Right atrium auricular region (tissue), 2 donors: ENCODE measurements around the gene IL1A. TPM values are rescaled to one million over a fixed set of nuclear protein-coding genes. Genes with fewer than 3 reads are reported as not detected.

Experiments
- DNase-seq: peaks from one replicate; pipeline ENCODE4 v3.0.0-alpha.2; 2019; ENCODE audit warnings: low spot score
- H3K27ac ChIP-seq, 2 donors: fragments of 200-600 bp; sonication (generic); 1 replicate in 1 of 2; 2 replicates in 1 of 2; pipeline ENCODE4 v1.5.1; 2016 to 2019
- H3K27me3 ChIP-seq, 2 donors: fragments of 200-600 bp; sonication (generic); one replicate each; pipeline versions ENCODE4 v1.5.1 to v1.6.0; 2017 to 2019
- H3K36me3 ChIP-seq: fragments of 200-600 bp; sonication (generic); one replicate; pipeline ENCODE4 v1.5.1; 2016
- H3K4me1 ChIP-seq, 2 donors: fragments of 200-600 bp; sonication (generic); one replicate each; pipeline versions ENCODE4 v1.5.1 to v1.6.0; 2017 to 2019
- H3K4me3 ChIP-seq, 2 donors: fragments of 200-600 bp; sonication (generic); 1 replicate in 1 of 2; 2 replicates in 1 of 2; pipeline ENCODE4 v1.5.1; 2017 to 2019; ENCODE audit warnings: mild to moderate bottlenecking in 1 of 2, moderate library complexity in 1 of 2
- H3K9me3 ChIP-seq, 2 donors: fragments of 200-600 bp; sonication (generic); one replicate each; pipeline ENCODE4 v1.5.1; 2019
- total RNA-seq, 2 donors: library from RNA; depleted of rRNA; stranded (reverse); fragments of >200 nt; gene quantifications; one replicate each; pipeline ENCODE4 v1.1.0, GENCODE V29; 2016
- TF ChIP-seq, protein P1 (sequence below), 2 donors: fragments of 200-600 bp; sonication (generic); IDR thresholded peaks; one replicate each; pipeline ENCODE4 v1.5.1; 2019; ENCODE audit warnings: antibody characterized with exemption in 2 of 2

The IL1A gene
- total RNA-seq, 2 donors from 2014 or later, result not detected

DNA sequence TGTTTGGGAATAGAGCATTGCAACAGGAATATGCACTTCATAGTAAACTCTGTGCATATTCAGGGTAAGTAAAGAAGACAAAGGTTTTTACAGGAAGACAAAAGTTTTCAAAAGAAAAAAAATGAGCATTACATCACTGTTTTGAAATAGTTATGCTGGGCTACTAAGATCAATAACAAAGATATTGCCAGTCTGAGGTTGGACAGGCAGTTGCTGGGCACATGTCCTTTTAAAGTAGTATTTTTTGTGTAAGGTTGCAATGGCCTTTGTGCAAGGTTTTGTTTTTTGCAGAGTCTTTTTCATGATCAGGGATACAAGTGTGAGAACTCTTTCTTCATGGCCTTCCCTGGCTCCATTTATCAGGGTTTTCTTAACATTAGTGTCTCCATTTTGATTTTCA is 36.0 kb upstream of the IL1A start:
- no peak overlapping the region for H3K4me3 ChIP-seq
- no peak for DNase-seq
- H3K27me3 ChIP-seq, result no peaks in the 10 kb centered on the region
- TF ChIP-seq, protein P1, sequence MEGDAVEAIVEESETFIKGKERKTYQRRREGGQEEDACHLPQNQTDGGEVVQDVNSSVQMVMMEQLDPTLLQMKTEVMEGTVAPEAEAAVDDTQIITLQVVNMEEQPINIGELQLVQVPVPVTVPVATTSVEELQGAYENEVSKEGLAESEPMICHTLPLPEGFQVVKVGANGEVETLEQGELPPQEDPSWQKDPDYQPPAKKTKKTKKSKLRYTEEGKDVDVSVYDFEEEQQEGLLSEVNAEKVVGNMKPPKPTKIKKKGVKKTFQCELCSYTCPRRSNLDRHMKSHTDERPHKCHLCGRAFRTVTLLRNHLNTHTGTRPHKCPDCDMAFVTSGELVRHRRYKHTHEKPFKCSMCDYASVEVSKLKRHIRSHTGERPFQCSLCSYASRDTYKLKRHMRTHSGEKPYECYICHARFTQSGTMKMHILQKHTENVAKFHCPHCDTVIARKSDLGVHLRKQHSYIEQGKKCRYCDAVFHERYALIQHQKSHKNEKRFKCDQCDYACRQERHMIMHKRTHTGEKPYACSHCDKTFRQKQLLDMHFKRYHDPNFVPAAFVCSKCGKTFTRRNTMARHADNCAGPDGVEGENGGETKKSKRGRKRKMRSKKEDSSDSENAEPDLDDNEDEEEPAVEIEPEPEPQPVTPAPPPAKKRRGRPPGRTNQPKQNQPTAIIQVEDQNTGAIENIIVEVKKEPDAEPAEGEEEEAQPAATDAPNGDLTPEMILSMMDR (IDR thresholded peaks at IDR 0.05), result no peak
- H3K27ac ChIP-seq, result no peak overlapping the region
- no peaks in the 10 kb centered on the region for H3K4me1 ChIP-seq
- no peaks in the 10 kb centered on the region for H3K9me3 ChIP-seq
- H3K36me3 ChIP-seq, result no peaks in the 10 kb centered on the region

DNA sequence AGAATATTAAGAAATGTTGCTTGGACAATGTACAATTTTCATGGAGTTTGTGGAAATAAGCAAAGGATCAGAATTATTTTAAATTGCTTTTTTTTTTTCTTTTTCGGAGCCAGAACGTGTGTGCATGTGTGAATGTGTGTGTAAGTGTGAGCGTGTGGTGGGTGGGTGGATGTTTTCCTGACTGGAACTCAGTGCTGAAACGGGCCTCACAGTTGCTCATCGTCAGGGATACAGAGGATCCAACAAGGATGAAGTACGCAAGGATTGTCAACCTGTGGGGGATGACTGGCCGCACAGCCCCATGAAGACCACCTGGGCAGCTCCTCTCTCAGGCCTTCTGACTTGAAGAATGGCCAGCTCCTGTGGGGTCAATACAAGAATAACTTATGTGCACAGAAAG is 34.8 kb upstream of the IL1A start:
- TF ChIP-seq, protein P1 (IDR thresholded peaks at IDR 0.05), result no peak
- no peak overlapping the region for H3K4me3 ChIP-seq
- H3K27me3 ChIP-seq, result no peaks in the 10 kb centered on the region
- no peaks in the 10 kb centered on the region for H3K9me3 ChIP-seq
- no peaks in the 10 kb centered on the region for H3K4me1 ChIP-seq
- no peaks in the 10 kb centered on the region for H3K36me3 ChIP-seq
- H3K27ac ChIP-seq, result no peak overlapping the region
- no peak for DNase-seq

DNA sequence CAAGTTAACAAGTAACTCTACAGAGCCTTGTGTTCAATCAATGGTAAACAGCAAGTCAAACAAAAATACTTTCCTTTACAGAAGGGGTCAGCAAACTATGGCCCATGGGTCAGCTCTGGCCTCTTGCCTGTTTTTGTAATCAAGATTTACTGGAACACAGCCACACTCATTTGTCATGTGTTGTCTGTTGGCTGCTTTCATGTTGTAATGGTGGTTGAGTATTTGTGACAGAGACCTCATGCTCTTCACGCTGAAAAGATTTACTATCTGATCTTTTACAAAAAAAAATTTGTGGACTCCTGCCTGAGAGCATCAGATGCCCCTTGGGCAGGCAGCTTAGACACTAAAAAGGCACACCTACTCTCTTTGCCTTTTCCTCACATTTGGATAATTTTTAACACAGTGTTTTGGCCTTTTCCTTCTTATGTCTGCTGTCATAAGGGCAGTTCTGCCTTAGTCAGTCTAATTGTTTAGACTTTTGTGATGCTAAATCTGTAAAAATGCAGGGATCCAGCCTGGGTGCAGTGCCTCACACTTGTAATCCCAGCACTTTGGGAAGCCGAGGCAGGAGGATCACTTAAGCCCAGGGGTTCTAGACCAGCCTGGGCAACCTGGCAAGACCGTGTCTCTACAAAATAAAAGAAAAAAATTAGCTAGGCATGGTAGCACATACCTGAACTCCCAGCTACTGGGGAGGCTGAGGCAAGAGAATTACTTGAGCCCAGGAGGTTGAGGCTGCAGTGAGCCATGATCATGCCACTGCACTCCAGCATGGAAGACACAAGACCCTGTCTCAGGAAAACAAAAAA is 34.0 kb upstream of the IL1A start:
- Histone ChIP-seq H3K27me3 (no peaks in the 10 kb centered on the region), H3K9me3 (no peaks in the 10 kb centered on the region), H3K27ac (no peak overlapping the region), H3K36me3 (no peaks in the 10 kb centered on the region), H3K4me3 (no peak overlapping the region), H3K4me1 (peaks cover 0 to 4% of the 10 kb centered on the region in 2 donors)
- no peak for DNase-seq
- TF ChIP-seq, protein P1 (IDR thresholded peaks at IDR 0.05), result no peak

DNA sequence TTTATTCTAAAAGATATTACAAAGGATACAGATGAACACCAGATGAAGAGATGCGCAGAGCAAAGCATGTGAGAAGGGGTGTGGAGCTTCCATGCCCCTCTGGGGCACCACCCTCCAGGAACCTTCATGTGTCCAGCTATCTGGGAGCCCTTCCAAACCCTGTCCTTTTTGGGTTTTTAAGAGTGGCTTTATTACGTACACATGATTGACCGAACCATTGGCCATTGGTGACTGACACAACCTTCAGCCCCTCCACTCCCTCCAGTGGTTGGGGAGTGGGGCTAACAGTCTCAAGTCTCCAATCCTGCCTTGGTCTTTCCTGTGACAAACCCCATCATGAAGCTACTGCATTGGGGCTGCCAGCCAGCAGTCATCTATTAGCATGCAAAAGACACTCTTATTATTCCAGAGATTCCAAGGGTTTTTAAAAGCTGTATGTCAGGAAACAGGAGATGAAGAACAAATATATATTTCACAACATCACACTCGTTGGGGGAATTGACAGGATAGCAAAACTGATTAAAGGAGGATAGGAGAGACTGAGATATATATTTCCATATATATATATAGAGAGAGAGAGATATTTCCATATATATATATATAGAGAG is 32.9 kb upstream of the IL1A start:
- no peaks in the 10 kb centered on the region for H3K36me3 ChIP-seq
- H3K4me3 ChIP-seq, result no peak overlapping the region
- no peaks in the 10 kb centered on the region for H3K27me3 ChIP-seq
- H3K9me3 ChIP-seq, result no peaks in the 10 kb centered on the region
- DNase-seq, result no peak
- TF ChIP-seq, protein P1 (IDR thresholded peaks at IDR 0.05), result no peak
- peaks cover 0 to 15% of the 10 kb centered on the region in 2 donors for H3K4me1 ChIP-seq
- no peak overlapping the region for H3K27ac ChIP-seq

DNA sequence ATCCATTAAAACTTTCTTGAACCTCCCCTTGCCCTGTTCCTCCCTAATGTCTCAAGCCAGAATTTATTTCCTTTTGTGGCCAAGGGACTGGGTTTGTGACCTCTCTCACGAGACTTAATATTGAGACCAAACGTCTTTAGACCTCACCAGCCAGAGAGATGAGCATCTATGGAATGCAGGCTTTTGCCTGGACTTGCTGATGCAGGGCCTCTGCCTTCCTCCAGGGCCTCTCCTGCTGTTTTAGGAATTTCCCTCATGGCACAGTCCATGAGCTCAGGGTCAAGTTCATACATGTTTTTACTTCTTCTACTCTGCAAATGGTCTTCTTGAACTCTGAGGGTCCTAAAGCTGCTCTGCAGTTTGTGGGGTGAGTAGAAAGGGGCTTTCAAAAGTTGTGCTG is 30.0 kb upstream of the IL1A start:
- Histone ChIP-seq H3K27ac (no peak overlapping the region), H3K9me3 (no peaks in the 10 kb centered on the region), H3K4me1 (peaks cover 0 to 25% of the 10 kb centered on the region in 2 donors), H3K27me3 (no peaks in the 10 kb centered on the region), H3K36me3 (no peaks in the 10 kb centered on the region), H3K4me3 (no peak overlapping the region)
- TF ChIP-seq, protein P1 (IDR thresholded peaks at IDR 0.05), result no peak
- no peak for DNase-seq
